Liver (tissue), 4 donors: ENCODE results near the gene DNTT. TPM values are rescaled to one million over a fixed set of nuclear protein-coding genes. Genes with fewer than 3 reads are reported as not detected.

Source experiments
- polyA plus RNA-seq, 2 donors: library from polyadenylated mRNA; stranded (reverse) in 1 of 2; unstranded in 1 of 2; fragments of 200-250 nt in 1 of 2; fragments of >200 nt in 1 of 2; fragmentation: Nextera tagmentation in 1 of 2; extraction: Ambion mirVana in 1 of 2; gene quantifications; one replicate each; pipeline versions ENCODE4 v1.2.1 to v1.2.3, GENCODE V29; 2013 to 2015
- total RNA-seq, 2 donors: library from RNA; depleted of rRNA; stranded (reverse); fragments of >200 nt; gene quantifications; one replicate each; pipeline ENCODE4 v1.2.3, GENCODE V29; 2014
- donor health status: healthy.
- donor health status: healthy.
- donor health status: healthy.

DNTT gene
- total and polyA plus RNA-seq, 4 donors = 0.70 TPM; not detected in 3

Other genes starting within 250 kb of the DNTT start
- gene ZNF518A, start 174.1 kb upstream of the DNTT start, total RNA-seq = 10 to 100 TPM; 15.9 to 23.0 TPM
- gene ZNF518A, start 174.1 kb upstream of the DNTT start, polyA plus RNA-seq = 10 to 100 TPM in 1 of 2 donors, 1 to 10 TPM in 1; 1.8 to 11.3 TPM
- gene BLNK, start 32.9 kb upstream of the DNTT start, total RNA-seq = 10 to 100 TPM in 1 of 2 donors, 1 to 10 TPM in 1; 3.3 to 19.1 TPM
- 10 to 100 TPM in 1 of 2 donors, 1 to 10 TPM in 1; 9.9 to 45.2 TPM for gene BLNK, start 32.9 kb upstream of the DNTT start, polyA plus RNA-seq
- gene OPALIN, start 54.6 kb downstream of the DNTT start, total RNA-seq = not detected
- gene OPALIN, start 54.6 kb downstream of the DNTT start, polyA plus RNA-seq = not detected
- gene TLL2, start 209.5 kb downstream of the DNTT start, total RNA-seq = under 1 TPM; 0.08 to 0.19 TPM
- gene TLL2, start 209.5 kb downstream of the DNTT start, polyA plus RNA-seq = under 1 TPM in 1 of 2 donors, not detected in 1; 0.06 TPM